Inferior parietal cortex (tissue), 1 donor: ENCODE measurements around the gene NCDN.
A peak's percentile ranks its signal among the peaks of the same experiment; 100 is the strongest.

ENCODE experiments used
- DNase-seq: peaks from one replicate; pipeline ENCODE4 v3.0.0-alpha.2; 2016; ENCODE audit errors: extremely low spot score

Gene NCDN

DNA sequence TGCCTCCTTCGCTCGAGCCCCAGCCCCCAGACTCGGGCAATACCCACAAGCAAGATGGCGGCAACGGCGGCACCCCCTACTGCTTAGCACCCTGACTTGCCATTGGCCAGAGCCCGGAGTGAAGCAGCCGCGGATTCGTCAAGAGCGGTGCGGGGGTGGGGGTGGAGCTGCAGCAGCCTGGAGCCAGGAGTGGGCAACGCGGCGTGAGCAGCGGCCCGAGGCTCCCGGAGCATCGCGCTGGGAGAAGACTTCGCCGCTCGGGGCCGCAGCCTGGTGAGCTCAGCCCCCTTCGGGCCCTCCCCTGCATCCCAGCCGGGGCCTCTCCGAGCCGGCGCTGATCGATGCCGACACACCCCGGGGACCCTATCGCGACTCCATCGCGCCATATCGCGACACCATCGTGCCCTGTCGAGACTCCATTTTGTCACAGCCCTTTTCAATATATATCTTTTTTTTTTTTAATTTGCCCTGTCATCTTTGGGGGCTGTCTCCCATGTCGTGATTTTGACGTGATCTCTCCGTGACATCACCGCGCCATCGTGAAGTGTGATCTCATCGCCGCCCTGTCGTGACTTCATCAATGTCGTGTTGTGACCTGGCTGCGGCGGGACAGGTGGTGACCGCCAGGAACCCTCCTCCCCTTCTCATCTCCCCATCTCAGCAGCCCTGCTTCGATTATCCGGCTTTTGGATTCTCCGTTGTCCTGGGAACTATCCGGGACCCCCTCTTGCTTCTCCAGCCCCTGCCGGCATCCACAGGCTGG, at the start of gene NCDN:
Gene NCDN, plus strand, starts transcription at position 189 of the 763 bp plus-strand sequence. Its CDS starts 392 bp downstream, at position 581.
- DNase-seq: peak; percentile 92

DNA sequence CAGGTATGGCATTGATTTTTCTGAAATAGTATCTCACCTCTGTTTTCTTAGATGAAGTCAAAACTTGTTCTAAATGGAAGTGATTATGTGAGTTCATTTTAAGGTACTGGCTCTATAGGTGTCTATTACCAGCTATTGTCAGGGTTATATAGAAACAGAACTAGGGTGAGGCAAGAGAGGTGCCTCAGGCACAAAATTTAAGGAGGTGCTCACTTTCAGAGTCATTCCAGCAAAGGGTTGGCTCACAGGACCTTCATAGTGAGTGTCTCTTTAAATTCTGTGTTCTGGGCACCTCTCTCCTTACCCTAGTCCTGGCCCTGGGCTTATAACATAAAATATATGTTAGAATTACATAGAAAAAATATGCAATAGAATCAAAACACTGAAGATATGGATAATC, 49.7 kb upstream of the NCDN start:
- DNase-seq: no peak

GRCh38 chr1:35509558-35509957, 48.0 kb upstream of the NCDN start:
- no peak for DNase-seq

GRCh38 chr1:35511305-35511704, 46.3 kb upstream of the NCDN start:
- DNase-seq: no peak

GRCh38 chr1:35518183-35518582, 39.4 kb upstream of the NCDN start:
- DNase-seq: no peak

DNA sequence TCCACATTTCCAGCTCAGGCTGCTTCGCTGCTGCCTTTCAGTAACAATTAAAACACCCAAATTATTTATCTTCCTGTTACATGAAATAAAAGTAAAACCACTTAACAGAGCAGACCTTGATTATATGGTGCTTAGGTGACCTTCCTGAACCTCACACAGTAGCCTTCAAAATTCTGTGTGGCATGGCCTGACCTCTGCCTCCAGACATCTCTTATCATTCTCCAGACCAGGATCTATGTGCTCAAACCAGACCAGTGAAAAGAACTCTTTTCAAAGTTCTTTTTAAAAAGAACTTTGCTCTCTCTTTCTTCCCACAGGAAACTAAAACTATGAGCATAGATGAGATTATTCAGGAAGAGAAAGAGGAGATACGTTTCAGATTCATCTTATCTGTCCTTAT, 38.2 kb upstream of the NCDN start:
- DNase-seq: no peak

- no peak for DNase-seq
Observed at GRCh38 chr1:35524106-35524505, 33.5 kb upstream of the NCDN start.

- no peak for DNase-seq
Observed at GRCh38 chr1:35530168-35530567, 27.4 kb upstream of the NCDN start.

DNA sequence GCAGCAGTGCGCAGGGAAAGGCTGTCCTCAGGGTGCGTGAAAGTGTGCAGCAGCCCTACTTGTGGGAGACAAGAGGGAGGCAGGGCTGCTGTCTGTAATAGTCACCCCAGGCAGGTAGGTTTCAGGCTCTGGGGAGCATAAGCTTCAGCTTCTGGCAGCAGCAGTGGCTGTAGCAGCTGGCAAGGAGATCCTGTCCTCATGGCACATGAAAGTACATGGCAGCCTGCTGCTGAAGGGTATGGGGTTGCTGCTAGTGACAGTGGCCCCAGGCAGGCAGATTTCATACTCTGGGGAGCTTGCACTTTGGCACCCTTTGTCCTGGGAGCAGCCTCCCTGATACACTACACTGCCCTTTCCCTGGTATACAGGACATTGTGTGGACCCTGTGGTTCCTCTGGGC, 26.7 kb upstream of the NCDN start:
- DNase-seq: no peak

DNA sequence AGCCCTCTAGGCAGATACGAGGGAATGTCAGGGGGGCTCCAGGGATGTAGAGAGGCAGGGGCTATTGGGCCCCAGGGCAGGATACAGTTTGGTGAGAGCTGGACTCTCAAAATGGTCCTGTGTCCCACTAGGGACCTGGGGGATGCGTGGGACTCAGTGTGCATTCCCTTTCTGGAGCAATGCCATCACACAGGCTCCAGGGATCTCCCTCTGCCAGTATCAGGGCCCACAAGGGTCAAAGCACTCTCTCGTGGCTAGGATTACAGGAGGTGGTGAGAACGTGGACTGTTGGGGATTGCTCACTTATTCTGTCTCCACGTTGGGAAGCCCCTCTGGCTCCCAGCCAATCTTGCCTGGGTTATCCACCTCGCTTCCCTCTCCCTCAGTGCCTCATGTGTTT, 26.2 kb upstream of the NCDN start:
- DNase-seq: no peak

GRCh38 chr1:35532497-35533223, 24.9 kb upstream of the NCDN start:
- DNase-seq: peak; percentile 37

DNA sequence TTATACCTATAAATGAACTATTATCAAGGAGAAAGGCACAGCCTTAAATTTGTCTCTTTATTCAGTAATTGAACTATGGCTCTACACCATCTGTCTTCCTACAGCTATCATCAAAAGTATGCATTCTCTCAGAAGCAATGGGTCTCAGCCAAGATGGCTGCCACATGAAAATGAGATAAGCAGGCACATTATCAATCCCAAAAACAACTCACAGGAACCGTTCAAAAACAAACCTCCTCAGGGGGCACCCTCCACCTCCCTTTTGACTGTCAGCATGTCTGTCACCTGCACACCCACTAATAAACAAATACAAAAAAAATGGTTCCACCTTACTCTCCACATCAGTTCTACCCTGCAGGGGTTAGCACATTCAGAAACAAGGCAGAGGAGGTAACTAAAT, 24.0 kb upstream of the NCDN start:
- no peak for DNase-seq

DNA sequence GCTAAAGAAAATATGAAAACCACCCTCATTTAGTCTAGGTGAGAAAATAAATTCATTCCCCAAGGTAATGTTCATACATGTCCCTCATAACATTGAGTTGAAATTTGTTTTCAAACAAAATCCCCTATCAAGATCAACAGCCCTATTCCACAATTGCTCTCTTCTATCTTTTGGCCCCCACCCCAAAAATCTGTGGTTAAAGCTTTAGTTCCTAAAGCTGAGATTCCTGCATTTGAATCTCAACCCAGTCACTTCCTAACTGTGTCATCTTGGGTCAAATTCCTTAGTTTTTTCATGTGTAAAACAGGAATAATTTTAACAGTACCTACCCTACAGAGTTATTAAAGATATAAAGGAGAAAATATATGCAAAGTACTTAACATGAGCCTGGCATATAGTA, 22.4 kb upstream of the NCDN start:
- no peak for DNase-seq

GRCh38 chr1:35536556-35537162, 20.9 kb upstream of the NCDN start:
- DNase-seq: no peak

DNA sequence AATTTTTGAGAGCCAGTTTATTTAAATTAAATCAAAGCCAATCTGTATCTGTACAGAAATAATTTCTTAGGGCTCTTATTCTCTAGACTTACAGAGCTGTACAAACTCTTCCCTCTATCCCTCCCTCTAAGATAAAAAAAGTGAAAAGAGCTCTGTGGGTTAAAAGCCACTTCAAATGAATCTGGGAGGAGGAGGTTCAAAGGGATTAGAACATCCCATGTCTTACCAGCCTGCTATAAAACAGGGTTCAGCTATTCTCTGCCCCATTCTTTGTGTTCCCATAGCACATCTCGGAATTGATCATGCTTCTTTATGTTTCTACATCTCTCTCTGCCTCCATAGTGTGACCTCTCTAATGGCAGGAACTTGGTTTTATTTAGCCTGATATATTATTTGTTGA, 19.8 kb upstream of the NCDN start:
- no peak for DNase-seq

DNA sequence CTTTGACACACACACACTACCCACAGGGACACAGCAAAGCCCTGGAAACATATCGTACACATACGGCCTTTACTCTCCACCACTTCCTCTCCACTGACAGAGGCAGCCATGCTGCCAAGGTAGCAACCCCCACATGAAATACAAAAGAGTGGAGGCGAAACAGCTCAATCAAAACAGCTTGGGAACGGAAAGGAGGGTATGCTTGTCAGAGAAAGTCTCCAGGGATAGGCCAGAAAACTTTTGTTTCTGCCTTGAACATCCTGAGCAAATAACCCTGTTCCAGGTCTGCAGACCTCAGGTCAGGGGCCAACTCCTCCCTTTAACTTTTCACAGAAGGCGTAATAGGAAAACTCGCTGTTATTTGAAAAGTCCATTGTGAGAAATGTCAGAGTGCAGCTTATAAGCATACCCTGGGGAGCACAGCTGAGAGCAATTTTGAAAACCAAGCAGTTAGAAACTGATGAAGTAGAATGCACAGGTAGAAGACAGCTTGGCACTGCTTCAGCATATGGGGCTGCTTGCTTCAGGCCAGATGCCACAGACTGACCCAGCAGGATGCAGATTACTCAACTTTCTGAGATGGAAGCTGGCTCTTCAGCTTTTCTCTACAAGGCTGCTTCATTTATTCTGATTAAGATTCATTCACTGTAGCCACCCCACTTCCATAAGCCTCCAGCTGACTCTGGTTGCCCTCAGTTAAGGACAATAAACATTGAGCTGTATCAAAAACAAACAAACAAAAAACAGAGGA, 18.4 kb upstream of the NCDN start:
- no peak for DNase-seq

DNA sequence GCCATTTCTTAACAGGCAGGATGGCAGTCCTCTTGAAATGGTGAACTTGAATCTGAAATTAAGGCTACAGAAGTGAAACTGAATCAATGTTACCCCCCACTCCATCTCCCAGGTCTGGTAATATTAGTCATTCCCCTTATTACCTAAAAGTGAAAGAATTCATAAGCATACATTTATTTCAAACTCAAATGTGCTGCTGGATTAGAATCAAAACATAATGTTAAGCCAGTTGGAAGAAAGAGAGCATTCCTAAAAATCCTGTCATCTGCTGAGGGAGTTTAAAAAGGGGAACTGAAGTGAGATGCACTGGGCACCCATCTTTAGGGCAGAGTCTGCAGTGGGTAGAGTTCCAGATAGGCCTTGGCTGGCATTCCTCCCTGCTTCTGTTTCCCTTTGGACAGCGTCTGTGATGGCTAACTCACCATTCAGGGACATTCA, 17.8 kb upstream of the NCDN start:
- no peak for DNase-seq

DNA sequence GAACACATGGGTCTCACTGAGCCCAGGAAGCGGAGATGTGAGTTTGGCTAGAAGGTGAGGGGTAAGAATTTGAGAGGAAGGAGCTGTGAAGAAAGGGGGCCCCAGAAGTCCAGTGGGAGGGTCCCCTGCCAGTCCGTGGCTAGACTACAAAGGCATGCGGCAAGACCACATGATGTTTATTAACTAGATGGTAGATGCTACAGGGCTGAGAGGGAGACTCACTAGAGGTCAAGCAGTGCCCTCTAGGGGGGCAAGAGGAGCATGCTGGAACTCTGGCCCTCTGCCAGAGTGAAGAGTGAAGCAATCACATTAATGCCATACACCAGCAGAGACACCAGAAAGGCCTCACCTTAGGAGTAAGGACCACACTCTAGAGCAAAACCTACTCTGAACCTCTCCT, 12.6 kb upstream of the NCDN start:
- DNase-seq: peak; percentile 79

- DNase-seq: no peak
Observed at GRCh38 chr1:35546614-35547013, 11.0 kb upstream of the NCDN start.

DNA sequence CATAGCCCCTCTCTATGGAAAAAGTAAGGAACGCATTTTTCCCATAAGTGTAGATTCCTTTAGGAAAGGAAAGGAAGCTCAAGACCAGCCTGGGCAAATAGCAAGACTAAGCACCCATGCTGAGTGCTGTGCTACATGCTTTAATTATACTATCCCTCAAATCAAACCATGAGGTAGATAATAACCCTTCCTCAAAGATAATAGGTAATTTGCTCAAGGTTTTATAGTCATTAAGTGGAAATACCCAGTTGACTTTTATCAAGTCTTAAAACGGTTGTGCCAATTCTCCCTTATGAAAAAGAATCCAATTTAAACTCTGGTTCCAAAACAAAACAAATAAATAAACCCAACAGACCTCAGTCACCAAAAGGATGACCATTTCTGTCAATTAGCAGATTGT, 3.7 kb upstream of the NCDN start:
- no peak for DNase-seq

- no peak for DNase-seq
Observed at GRCh38 chr1:35554266-35555211, 3.1 kb upstream of the NCDN start.
